Hepatocyte (in vitro differentiated cells): ENCODE results near the gene ZNF598. TPM values are rescaled to one million over a fixed set of nuclear protein-coding genes. Genes with fewer than 3 reads are reported as not detected.
A peak's percentile ranks its signal among the peaks of the same experiment; 100 is the strongest.

Source experiments
- DNase-seq: peaks from one replicate; pipeline ENCODE4 v3.0.0-alpha.2; 2016; ENCODE audit warnings: low spot score
- H2AFZ ChIP-seq: fragments of 200-600 bp; sonication (generic); 2 replicates; pipeline ENCODE4 v1.6.0; 2016; ENCODE audit warnings: antibody characterized with exemption, mild to moderate bottlenecking
- H3K27ac ChIP-seq: fragments of 200-600 bp; sonication (generic); 2 replicates; pipeline ENCODE4 v1.5.1; 2016; ENCODE audit warnings: mild to moderate bottlenecking
- H3K27me3 ChIP-seq: fragments of 200-600 bp; sonication (generic); 2 replicates; pipeline ENCODE4 v1.6.1; 2016
- H3K36me3 ChIP-seq: fragments of 200-600 bp; sonication (generic); replicated peaks from 2 replicates; pipeline ENCODE4 v1.5.1; 2016; ENCODE audit warnings: low read depth; ENCODE audit not compliant: insufficient read depth
- H3K4me1 ChIP-seq: fragments of 200-600 bp; sonication (generic); 2 replicates; pipeline ENCODE4 v1.5.1; 2016; ENCODE audit warnings: mild to moderate bottlenecking, moderate library complexity; ENCODE audit not compliant: insufficient read depth
- H3K4me2 ChIP-seq: fragments of 200-600 bp; sonication (generic); 2 replicates; pipeline ENCODE4 v1.6.0; 2016
- H3K4me3 ChIP-seq: fragments of 200-600 bp; sonication (generic); 2 replicates; pipeline ENCODE4 v1.5.1; 2016; ENCODE audit warnings: mild to moderate bottlenecking
- H3K79me2 ChIP-seq: fragments of 200-600 bp; sonication (generic); 2 replicates; pipeline ENCODE4 v1.6.0; 2017; ENCODE audit warnings: mild to moderate bottlenecking
- H3K9me2 ChIP-seq: fragments of 200-600 bp; sonication (generic); replicated peaks from 2 replicates; pipeline ENCODE4 v1.6.0; 2017; ENCODE audit warnings: mild to moderate bottlenecking; ENCODE audit not compliant: insufficient read depth
- H3K9me3 ChIP-seq: fragments of 200-600 bp; sonication (generic); 2 replicates; pipeline ENCODE4 v1.5.1; 2016; ENCODE audit warnings: low read depth, mild to moderate bottlenecking
- H4K20me1 ChIP-seq: fragments of 200-600 bp; sonication (generic); 2 replicates; pipeline ENCODE4 v1.6.0; 2016; ENCODE audit warnings: mild to moderate bottlenecking; ENCODE audit not compliant: insufficient read depth, poor library complexity, severe bottlenecking
- CTCF ChIP-seq: fragments of 200-600 bp; sonication (generic); IDR thresholded peaks from 2 replicates; pipeline ENCODE4 v1.5.1; 2016; ENCODE audit warnings: antibody characterized with exemption, mild to moderate bottlenecking; ENCODE audit not compliant: poor library complexity
- EZH2 ChIP-seq: fragments of 200-600 bp; sonication (generic); IDR thresholded peaks from 2 replicates; pipeline ENCODE4 v1.6.1; 2016; ENCODE audit warnings: antibody characterized with exemption, mild to moderate bottlenecking, borderline replicate concordance
- EZH2phosphoT487 ChIP-seq: fragments of 200-600 bp; sonication (generic); IDR thresholded peaks from one replicate; pipeline ENCODE4 v1.6.1; 2018; ENCODE audit warnings: antibody characterized with exemption, mild to moderate bottlenecking, low read depth, moderate library complexity; ENCODE audit not compliant: unreplicated experiment, severe bottlenecking
- WGBS: methylation state at CpG from one replicate; pipeline ENCODE4 v1.1.6; 2016; ENCODE audit warnings: low lambda C conversion rate; ENCODE audit errors: missing lambda C conversion rate; 5-methylcytosine and 5-hydroxymethylcytosine counted together
- polyA plus RNA-seq: library from polyadenylated mRNA; unstranded; fragments of >200 nt; fragmentation: Nextera tagmentation; extraction: Ambion mirVana; gene quantifications from 2 replicates; pipeline ENCODE4 v1.2.1, GENCODE V29; 2016
- total RNA-seq: library from RNA; depleted of rRNA; stranded (reverse); fragments of >200 nt; gene quantifications from 2 replicates; pipeline ENCODE4 v1.2.3, GENCODE V29; 2014

Gene ZNF598
- total and polyA plus RNA-seq, 2 experiments from 2014 or later = 22.8 to 29.5 TPM

- no peaks in the 10 kb centered on the region for H3K27me3 ChIP-seq
- H3K36me3 ChIP-seq = no peaks in the 10 kb centered on the region
- H3K79me2 ChIP-seq = peaks cover under 1% of the 10 kb centered on the region
- H3K27ac ChIP-seq = no peak overlapping the region
- H3K4me2 ChIP-seq = no peak overlapping the region
- H3K9me3 ChIP-seq = no peaks in the 10 kb centered on the region
- no peak for DNase-seq
- TF ChIP-seq CTCF (no peak), EZH2phosphoT487 (no peak), EZH2 (no peak)
- no peak overlapping the region for H3K4me3 ChIP-seq
- WGBS = 95% methylated on average over 29 of the region's 29 CpGs
- H3K9me2 ChIP-seq = no peaks in the 10 kb centered on the region
- H4K20me1 ChIP-seq = no peaks in the 10 kb centered on the region
- no peak overlapping the region for H2AFZ ChIP-seq
- H3K4me1 ChIP-seq = no peaks in the 10 kb centered on the region
Measured at GRCh38 chr16:2054543-2055245, 45.1 kb upstream of the ZNF598 start.

- no peak overlapping the region for H3K4me2 ChIP-seq
- H3K27me3 ChIP-seq = no peaks in the 10 kb centered on the region
- H4K20me1 ChIP-seq = no peaks in the 10 kb centered on the region
- no peak for TF ChIP-seq EZH2
- no peak for TF ChIP-seq EZH2phosphoT487
- TF ChIP-seq CTCF = no peak
- H3K4me3 ChIP-seq = no peak overlapping the region
- H3K36me3 ChIP-seq = no peaks in the 10 kb centered on the region
- H3K9me2 ChIP-seq = no peaks in the 10 kb centered on the region
- H3K79me2 ChIP-seq = peaks cover 8% of the 10 kb centered on the region
- WGBS = 98% methylated on average over 17 of the region's 17 CpGs
- H2AFZ ChIP-seq = no peak overlapping the region
- no peak for DNase-seq
- H3K27ac ChIP-seq = no peak overlapping the region
- H3K9me3 ChIP-seq = no peaks in the 10 kb centered on the region
- H3K4me1 ChIP-seq = peaks cover 2% of the 10 kb centered on the region
Measured at GRCh38 chr16:2053897-2054296, 44.3 kb upstream of the ZNF598 start.

GRCh38 chr16:2053211-2053610 lies 43.6 kb upstream of the ZNF598 start:
- Histone ChIP-seq H3K79me2 (peaks cover 15% of the 10 kb centered on the region), H3K27me3 (no peaks in the 10 kb centered on the region), H3K9me3 (no peaks in the 10 kb centered on the region), H4K20me1 (no peaks in the 10 kb centered on the region), H3K4me1 (peaks cover 8% of the 10 kb centered on the region), H2AFZ (no peak overlapping the region), H3K36me3 (no peaks in the 10 kb centered on the region), H3K4me3 (no peak overlapping the region), H3K9me2 (no peaks in the 10 kb centered on the region), H3K27ac (no peak overlapping the region), H3K4me2 (no peak overlapping the region)
- DNase-seq = no peak
- TF ChIP-seq EZH2 (no peak), CTCF (no peak), EZH2phosphoT487 (no peak)
- 94% methylated on average over 21 of the region's 21 CpGs for WGBS

GRCh38 chr16:2048116-2048543 lies 38.5 kb upstream of the ZNF598 start:
- peak overlapping the region; percentile 96 for H3K4me2 ChIP-seq
- no peak for DNase-seq
- peaks cover 18% of the 10 kb centered on the region for H3K4me1 ChIP-seq
- H4K20me1 ChIP-seq = no peaks in the 10 kb centered on the region
- H3K79me2 ChIP-seq = peaks cover 26% of the 10 kb centered on the region
- no peaks in the 10 kb centered on the region for H3K27me3 ChIP-seq
- H3K9me2 ChIP-seq = no peaks in the 10 kb centered on the region
- no peak overlapping the region for H3K27ac ChIP-seq
- H2AFZ ChIP-seq = peak overlapping the region; percentile 86
- 3% methylated on average over 23 of the region's 30 CpGs for WGBS
- no peak for TF ChIP-seq EZH2phosphoT487
- no peak for TF ChIP-seq CTCF
- no peak for TF ChIP-seq EZH2
- H3K36me3 ChIP-seq = no peaks in the 10 kb centered on the region
- peak overlapping the region; percentile 65 for H3K4me3 ChIP-seq
- no peaks in the 10 kb centered on the region for H3K9me3 ChIP-seq
